AG04449 (cell line): ENCODE results near the gene SBNO2.
A peak's percentile ranks its signal among the peaks of the same experiment; 100 is the strongest.

Experiments
- CTCF ChIA-PET: fragments of 350-600 bp; formaldehyde crosslinking; extraction: SDS; loops from one replicate; lab custom pipeline; 2021; ENCODE audit warnings: antibody characterized with exemption; lab: Yijun Ruan, JAX
- POLR2A ChIA-PET: fragments of 400-600, 350-600 bp; formaldehyde crosslinking; extraction: SDS; loops from one replicate; lab custom pipeline; 2020; ENCODE audit warnings: antibody characterized with exemption, inconsistent platforms; lab: Yijun Ruan, JAX
- DNase-seq: peaks from one replicate; pipeline ENCODE4 v3.0.0-alpha.2; 2010; ENCODE audit warnings: low read depth, low spot score
- H3K4me3 ChIP-seq: 2 replicates; pipeline ENCODE4 v1.5.1; 2011; ENCODE audit warnings: low read depth, mild to moderate bottlenecking, control low read depth, low read length
- TF ChIP-seq, protein P1 (sequence below): IDR thresholded peaks from one replicate; pipeline ENCODE4 v1.5.1; 2011; ENCODE audit warnings: mild to moderate bottlenecking, moderate library complexity, low read length, control low read depth, inconsistent platforms; ENCODE audit not compliant: insufficient read depth; ENCODE audit errors: missing control alignments

The SBNO2 gene

DNA sequence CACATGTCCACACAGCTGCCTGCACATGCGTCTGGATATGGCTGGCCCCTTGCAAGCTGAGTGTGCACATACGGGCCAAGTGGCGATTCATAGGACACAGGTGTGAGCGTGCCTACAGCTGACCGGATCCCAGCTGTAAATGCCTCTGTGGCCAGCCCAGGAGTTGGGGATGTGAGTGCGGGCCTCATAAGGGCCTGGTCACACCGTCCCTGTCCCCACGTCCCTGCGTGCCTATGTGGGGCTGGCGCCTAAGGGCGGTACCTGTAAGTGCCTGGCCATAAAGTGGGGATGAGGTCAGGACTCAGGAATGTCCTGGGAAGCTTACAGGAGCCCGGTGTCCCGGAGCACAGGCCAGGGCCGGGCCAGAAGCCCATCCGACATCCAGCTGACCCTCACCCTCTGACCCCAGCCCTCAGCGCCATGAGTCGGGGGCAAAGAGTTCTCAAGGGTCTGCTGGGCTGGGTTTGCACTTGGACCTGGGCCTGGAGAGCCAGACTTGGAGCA, 108.4 kb downstream of the SBNO2 start:
- DNase-seq = no peak
- no peak overlapping the region for H3K4me3 ChIP-seq
- ChIA-PET POLR2A (no interaction called here), CTCF (interaction anchor here (0.6 to 3.5 kb wide), 12 partner anchors 9 to 157 kb away, joined by 3 to 15 read pairs (median 4); partner anchors contain the start of gene ABCA7)
- TF ChIP-seq, protein P1, sequence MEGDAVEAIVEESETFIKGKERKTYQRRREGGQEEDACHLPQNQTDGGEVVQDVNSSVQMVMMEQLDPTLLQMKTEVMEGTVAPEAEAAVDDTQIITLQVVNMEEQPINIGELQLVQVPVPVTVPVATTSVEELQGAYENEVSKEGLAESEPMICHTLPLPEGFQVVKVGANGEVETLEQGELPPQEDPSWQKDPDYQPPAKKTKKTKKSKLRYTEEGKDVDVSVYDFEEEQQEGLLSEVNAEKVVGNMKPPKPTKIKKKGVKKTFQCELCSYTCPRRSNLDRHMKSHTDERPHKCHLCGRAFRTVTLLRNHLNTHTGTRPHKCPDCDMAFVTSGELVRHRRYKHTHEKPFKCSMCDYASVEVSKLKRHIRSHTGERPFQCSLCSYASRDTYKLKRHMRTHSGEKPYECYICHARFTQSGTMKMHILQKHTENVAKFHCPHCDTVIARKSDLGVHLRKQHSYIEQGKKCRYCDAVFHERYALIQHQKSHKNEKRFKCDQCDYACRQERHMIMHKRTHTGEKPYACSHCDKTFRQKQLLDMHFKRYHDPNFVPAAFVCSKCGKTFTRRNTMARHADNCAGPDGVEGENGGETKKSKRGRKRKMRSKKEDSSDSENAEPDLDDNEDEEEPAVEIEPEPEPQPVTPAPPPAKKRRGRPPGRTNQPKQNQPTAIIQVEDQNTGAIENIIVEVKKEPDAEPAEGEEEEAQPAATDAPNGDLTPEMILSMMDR = no peak

DNA sequence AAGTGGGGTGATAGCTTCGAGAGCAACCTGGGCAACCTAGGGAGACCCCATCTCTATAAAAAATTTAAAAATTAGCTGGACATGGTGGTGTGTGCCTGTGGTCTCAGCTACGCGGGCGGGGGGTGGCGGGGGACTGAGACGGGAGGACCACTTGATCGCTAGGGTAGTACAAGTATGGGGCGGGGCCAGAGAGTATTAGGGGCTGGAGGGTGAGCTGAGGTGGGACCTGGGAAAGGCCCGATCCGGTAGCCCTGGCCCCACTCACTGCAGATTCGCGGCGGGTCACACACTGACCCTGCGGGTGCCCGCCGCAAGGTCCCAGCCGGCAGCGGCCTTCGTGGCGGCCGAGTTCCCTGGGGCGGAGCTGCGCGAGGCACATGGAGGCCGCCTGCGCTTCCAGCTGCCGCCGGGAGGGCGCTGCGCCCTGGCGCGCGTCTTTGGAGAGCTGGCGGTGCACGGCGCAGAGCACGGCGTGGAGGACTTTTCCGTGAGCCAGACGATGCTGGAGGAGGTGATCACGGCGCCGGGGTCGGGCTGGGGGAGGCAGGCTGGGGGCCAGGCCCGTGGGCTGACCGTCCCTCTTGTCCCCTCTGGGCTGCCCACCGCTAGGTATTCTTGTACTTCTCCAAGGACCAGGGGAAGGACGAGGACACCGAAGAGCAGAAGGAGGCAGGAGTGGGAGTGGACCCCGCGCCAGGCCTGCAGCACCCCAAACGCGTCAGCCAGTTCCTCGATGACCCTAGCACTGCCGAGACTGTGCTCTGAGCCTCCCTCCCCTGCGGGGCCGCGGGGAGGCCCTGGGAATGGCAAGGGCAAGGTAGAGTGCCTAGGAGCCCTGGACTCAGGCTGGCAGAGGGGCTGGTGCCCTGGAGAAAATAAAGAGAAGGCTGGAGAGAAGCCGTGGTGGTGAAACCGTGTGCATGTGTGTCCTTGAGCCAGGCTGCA, 109.1 kb downstream of the SBNO2 start:
- no peak for DNase-seq
- CTCF ChIA-PET = interaction anchor here (0.7 to 3.5 kb wide), 19 partner anchors 8 to 188 kb away, joined by 3 to 15 read pairs (median 4); partner anchors contain the start of gene ABCA7
- no peak overlapping the region for H3K4me3 ChIP-seq
- POLR2A ChIA-PET = interaction anchor here (0.5 to 1.1 kb wide), 3 partner anchors 25 to 262 kb away, joined by 3 to 4 read pairs (median 3); partner anchors contain the start of genes ABCA7 and CNN2
- TF ChIP-seq, protein P1 = peak; percentile 82

GRCh38 chr19:1063909-1064660, 110.0 kb downstream of the SBNO2 start:
- ChIA-PET CTCF (interaction anchor here (0.8 to 3.5 kb wide), 14 partner anchors 7 to 180 kb away, joined by 3 to 15 read pairs (median 5); partner anchors contain the start of gene ABCA7), POLR2A (interaction anchor here (1.0 to 1.1 kb wide), 2 partner anchors 24 to 38 kb away, joined by 3 to 4 read pairs; partner anchors contain the start of genes ABCA7 and CNN2)
- TF ChIP-seq, protein P1 = no peak
- H3K4me3 ChIP-seq = no peak overlapping the region
- DNase-seq = no peak

- TF ChIP-seq, protein P1 = no peak
- ChIA-PET CTCF (interaction anchor here (2.0 kb wide), 1 partner anchor 17 kb away, joined by 11 read pairs; no protein-coding TSS in a partner anchor), POLR2A (no interaction called here)
- H3K4me3 ChIP-seq = no peak overlapping the region
- DNase-seq = no peak
Observed at GRCh38 chr19:1063030-1063908, 110.8 kb downstream of the SBNO2 start.

GRCh38 chr19:1062387-1063029, 111.6 kb downstream of the SBNO2 start:
- DNase-seq = no peak
- no peak overlapping the region for H3K4me3 ChIP-seq
- POLR2A ChIA-PET = no interaction called here
- CTCF ChIA-PET = no interaction called here
- TF ChIP-seq, protein P1 = no peak
